Erythroblast (primary cell): ENCODE measurements around the gene SRCIN1.
"Not testable (repeated sequence)": the region's sequence is repeated elsewhere in the genome, so short reads cannot be mapped to it uniquely, and the experiment has no call there.

ENCODE experiments used
- GATA1 ChIP-seq: IDR thresholded peaks from 2 replicates; pipeline ENCODE4 v1.6.1; 2011; ENCODE audit warnings: low read depth, mild to moderate bottlenecking, control low read depth, low read length, moderate library complexity
- POLR2A ChIP-seq: IDR thresholded peaks from 2 replicates; pipeline ENCODE4 v1.6.1; 2011; ENCODE audit warnings: mild to moderate bottlenecking, low read length

DNA sequence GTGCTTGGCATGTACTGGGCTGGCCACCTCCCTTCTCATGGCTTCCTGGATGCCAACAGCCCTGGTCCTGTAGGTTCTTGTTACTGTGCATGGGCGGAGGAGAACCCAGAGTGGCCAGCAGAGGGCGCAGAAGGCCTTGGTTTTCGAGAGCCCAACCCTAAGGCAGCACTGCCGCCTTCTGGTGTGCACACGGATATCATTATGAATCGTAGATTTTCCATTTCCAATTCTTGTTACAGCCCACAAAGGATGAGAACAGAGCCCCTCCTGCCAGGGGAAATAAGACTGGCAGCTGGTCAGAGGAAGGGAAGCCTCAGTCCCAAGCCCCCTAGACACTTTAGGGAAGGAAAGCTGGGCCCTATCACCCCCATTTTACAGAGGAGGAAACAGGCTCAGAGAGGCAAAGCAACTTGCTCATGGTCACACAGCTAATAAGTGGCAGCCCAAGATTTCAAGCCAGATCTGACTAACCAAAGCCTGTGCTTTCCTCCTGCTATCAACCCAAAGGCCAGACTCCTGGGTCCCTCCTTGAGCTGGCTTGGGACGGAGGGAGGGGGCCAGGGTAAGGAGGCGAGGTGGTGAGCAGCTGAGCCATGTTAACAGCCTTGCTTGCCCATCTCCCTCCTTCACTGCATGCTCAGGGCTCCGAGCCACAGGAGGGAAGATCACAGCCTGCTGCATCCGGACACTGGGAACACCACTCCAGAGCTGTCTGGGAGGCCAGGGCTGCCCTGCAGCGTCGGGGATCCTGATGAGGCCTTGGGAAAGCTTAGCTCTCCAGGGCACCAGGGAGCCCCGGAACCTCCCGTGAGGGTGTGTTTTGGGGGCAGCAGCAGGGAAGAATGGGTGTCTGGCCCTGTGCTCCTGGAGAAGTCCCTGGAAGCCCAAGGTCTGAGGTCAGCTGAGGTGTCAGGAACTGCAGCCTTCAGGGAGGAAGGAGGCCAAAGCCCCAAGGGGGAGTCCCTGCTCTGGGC is 113.4 kb downstream of the SRCIN1 start:
- not testable (repeated sequence) for TF ChIP-seq POLR2A, GATA1
